ENCODE measurements around the gene GARIN5A.

GARIN5A gene

DNA sequence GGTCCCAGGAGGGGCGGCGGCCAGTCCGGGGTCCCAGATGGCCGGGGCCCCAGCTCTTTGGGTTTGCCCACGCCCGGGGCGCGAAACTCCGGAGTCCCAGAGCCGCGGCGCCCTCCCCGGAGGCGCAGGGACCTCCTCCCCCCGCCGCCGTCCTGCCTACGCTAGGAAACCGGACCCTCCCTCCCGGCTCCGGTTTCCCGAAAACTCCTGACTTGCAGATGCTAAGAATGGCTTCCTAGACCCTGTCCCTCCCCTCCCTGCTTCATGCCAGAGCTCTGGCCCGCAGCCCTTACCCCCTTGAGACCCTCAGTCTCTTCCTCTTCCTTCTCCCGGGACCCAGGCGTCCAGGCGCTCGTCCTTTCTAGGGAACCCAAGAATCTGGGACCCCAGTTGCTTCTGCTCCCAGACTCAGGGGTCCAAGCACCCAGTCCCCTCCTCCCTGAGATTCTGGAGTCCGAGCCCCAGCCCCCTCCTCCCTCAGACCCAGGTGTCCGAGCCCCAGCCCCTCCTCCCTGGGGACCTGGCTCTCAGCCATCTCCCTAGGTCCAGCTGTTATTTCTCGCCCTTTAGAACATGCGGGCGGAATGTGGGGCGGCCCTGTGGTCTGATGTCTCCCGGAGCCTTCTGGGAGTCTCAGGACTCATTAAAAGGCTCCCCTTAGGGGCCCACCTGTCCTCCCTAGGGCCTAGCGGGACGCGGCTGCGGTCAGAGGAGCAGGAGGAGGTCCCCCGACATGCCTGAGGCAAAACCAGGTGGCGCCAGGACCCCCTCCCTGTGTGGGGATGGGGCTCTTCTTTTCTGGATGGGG lies 44.2 kb downstream of the GARIN5A start, which contains the start of gene MYBPC2:
Gene MYBPC2, plus strand, starts transcription at position 672 of the 808 bp plus-strand sequence. Its CDS starts 62 bp downstream, at position 734.
- no peak for DNase-seq

DNA sequence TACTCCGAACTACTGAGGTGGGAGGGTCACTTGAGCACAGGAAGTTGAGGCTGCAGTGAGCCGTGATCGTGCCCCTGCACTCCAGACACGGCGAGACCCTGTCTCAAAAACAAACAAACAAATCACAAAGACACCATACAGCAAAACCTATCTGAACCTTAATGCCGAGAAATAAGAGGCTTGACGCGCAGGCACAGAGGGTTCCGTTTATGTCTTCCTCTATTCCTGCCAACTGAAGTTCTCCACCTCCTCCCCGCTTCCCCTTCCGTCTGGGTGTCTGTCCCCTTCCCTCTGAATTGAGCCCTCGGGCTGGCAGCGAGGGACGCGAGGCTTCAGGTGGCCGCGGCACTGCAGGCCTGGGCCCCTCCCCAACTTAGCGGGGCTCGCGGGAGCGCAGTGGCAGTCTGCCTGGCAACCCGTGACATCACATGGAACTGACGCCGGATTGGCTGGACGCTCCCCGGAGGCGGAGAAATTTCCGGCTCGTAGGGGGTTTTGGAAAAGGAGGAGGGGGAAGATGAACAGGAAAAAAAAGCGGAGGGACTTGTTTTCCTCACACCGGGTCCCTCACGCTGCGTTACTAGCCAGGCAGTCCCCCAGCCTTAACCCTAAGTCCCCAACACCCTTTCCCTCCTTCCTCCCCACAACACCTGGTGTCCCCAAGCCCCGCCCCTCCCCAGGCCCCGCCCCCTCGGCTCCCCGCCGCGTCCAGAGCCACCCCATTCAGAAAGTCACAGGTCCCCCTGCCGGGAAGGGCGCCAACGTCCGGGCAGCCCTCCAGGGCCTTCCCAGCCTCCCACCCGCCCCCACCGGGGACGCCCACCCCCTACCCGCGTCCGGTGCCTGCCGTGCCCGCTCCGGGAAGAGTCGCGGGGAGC lies 45.1 kb downstream of the GARIN5A start:
- DNase-seq = peak; percentile 83 to 85

- no peak for DNase-seq
These were observed 45.7 kb downstream of the GARIN5A start for GRCh38 chr19:50430888-50431342.

DNA sequence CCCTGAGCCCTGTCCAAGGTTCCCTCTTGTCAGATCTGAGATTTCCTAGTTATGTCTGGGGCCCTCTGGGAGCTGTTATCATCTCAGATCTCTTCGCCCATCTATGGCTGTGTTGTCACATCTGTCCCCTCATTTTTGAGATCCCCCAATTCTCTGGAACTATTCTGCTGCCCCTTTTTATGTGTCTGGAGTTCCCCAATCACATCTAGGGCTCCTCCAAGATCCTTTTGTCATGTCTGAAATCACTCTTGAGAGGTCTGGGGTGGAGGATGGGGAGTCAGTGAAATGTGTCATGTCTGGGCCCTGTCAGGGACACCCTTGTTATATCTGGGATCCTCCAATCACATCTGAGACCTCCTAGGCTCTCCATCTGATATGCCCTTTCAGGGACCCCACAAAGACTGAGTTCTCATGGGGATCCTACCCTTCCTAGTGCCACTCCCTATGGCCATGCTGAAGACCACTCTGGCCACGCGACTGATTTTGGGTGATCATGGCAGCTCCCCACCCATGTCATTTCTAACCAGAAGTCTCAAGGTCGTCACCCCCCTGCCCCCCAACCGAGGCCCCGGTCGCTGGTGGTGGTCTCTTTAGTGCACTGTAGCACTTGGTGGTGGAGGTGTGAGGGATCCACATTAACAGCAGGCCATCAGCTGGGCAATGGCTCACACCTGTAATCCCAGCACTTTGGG lies 47.7 kb downstream of the GARIN5A start:
- DNase-seq = no peak

DNA sequence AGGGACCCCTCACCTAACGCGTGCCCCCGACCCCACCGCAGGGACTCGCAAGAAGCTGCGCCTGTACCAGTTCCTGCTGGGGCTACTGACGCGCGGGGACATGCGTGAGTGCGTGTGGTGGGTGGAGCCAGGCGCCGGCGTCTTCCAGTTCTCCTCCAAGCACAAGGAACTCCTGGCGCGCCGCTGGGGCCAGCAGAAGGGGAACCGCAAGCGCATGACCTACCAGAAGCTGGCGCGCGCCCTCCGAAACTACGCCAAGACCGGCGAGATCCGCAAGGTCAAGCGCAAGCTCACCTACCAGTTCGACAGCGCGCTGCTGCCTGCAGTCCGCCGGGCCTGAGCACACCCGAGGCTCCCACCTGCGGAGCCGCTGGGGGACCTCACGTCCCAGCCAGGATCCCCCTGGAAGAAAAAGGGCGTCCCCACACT lies 48.6 kb downstream of the GARIN5A start:
- DNase-seq = peak; percentile 92 to 97

- DNase-seq = no peak
These were observed 49.2 kb downstream of the GARIN5A start for GRCh38 chr19:50427318-50427925.

GRCh38 chr19:50425581-50425980 lies 51.1 kb downstream of the GARIN5A start:
- DNase-seq = no peak

- no peak for DNase-seq
These were observed 53.2 kb downstream of the GARIN5A start for GRCh38 chr19:50423279-50424113.

- DNase-seq = no peak
These were observed 54.0 kb downstream of the GARIN5A start for GRCh38 chr19:50422397-50423278.

GRCh38 chr19:50420808-50421207 lies 55.8 kb downstream of the GARIN5A start:
- no peak for DNase-seq

GRCh38 chr19:50420127-50420526 lies 56.5 kb downstream of the GARIN5A start:
- no peak for DNase-seq

DNA sequence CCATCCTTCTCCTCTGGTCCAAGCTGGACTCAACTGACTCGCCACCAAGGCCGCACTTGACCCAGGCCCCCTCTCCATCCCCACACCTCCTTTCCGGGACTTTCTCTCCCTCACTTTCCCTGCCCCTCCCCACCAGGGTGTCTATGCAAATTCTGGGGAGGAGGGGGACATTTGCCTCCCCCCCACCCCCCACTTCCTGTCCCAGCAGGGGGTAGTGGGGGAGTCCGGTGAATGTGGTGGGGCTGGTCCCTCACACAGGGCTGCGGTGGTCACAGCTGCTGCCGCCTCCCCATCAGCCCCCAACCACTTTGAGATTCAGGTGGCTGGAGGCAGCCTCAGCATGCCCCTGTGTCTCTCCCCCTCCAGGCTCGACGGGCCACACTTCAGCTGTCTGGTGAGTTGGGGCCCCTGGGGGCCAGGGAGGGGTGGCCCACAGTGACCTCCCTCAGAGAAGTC lies 57.0 kb downstream of the GARIN5A start:
- DNase-seq = no peak

DNA sequence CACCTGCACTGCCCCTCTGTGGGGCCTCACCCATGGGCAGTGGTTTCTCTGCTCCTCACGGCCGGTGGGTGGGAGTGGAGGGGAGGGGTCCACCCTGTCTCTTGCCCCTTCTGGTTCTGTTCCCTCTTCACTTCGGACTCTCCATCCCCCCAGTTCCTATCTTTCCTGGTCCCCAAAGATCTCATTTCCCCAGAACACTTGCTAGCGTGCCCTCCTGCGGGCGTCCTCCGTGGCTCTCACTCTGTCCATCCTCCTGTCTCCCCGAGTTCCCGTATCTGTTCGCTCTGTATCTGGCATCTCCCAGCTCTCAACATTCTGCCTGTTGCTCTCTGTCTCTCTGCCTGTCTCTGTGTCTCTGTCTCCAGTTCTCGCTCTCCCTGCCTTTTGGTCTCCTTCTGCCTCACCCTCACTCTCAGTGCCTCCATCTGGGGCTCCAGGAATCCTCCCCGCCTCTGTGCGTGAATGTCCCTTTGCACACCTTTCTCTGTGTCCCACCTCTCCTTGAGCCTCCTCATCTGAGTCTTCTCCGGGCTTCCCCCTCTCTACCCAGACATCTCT lies 57.5 kb downstream of the GARIN5A start:
- no peak for DNase-seq

- no peak for DNase-seq
These were observed 58.2 kb downstream of the GARIN5A start, which contains the start of gene SPIB for GRCh38 chr19:50418176-50419021. Gene SPIB, plus strand, starts transcription at chr19:50418938. Its CDS starts 25 bp downstream, at chr19:50418963.

- no peak for DNase-seq
These were observed 59.3 kb downstream of the GARIN5A start for GRCh38 chr19:50417111-50418081.
